ENCODE measurements around the gene NUP210L. TPM values are rescaled to one million over a fixed set of nuclear protein-coding genes. Genes with fewer than 3 reads are reported as not detected.
"Not testable (repeated sequence)": the region's sequence is repeated elsewhere in the genome, so short reads cannot be mapped to it uniquely, and the experiment has no call there.

Gene NUP210L
- total RNA-seq, 2 donors from 2014 or later, result 0.14 to 0.41 TPM

- H3K27me3 ChIP-seq (replicated peaks; ENCODE audit: insufficient read depth), result no peaks in the 10 kb centered on the region
- TF ChIP-seq, protein P1, sequence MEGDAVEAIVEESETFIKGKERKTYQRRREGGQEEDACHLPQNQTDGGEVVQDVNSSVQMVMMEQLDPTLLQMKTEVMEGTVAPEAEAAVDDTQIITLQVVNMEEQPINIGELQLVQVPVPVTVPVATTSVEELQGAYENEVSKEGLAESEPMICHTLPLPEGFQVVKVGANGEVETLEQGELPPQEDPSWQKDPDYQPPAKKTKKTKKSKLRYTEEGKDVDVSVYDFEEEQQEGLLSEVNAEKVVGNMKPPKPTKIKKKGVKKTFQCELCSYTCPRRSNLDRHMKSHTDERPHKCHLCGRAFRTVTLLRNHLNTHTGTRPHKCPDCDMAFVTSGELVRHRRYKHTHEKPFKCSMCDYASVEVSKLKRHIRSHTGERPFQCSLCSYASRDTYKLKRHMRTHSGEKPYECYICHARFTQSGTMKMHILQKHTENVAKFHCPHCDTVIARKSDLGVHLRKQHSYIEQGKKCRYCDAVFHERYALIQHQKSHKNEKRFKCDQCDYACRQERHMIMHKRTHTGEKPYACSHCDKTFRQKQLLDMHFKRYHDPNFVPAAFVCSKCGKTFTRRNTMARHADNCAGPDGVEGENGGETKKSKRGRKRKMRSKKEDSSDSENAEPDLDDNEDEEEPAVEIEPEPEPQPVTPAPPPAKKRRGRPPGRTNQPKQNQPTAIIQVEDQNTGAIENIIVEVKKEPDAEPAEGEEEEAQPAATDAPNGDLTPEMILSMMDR (IDR thresholded peaks at IDR 0.05), result no peak
- H3K36me3 ChIP-seq, result no peaks in the 10 kb centered on the region
- H3K9me3 ChIP-seq, result no peaks in the 10 kb centered on the region
- DNase-seq (ENCODE audit: low spot score) (no peak), ATAC-seq (ENCODE audit: insufficient number of reproducible peaks, low FRiP score, low read depth) (no peak)
- H3K4me3 ChIP-seq, result no peak overlapping the region
- no peak overlapping the region for H3K27ac ChIP-seq
- H3K4me1 ChIP-seq (ENCODE audit: control insufficient read depth in 1 of 2, low read depth in 2 of 2), result no peaks in the 10 kb centered on the region
Observed at GRCh38 chr1:154087574-154087973, 67.3 kb downstream of the NUP210L start.

DNA sequence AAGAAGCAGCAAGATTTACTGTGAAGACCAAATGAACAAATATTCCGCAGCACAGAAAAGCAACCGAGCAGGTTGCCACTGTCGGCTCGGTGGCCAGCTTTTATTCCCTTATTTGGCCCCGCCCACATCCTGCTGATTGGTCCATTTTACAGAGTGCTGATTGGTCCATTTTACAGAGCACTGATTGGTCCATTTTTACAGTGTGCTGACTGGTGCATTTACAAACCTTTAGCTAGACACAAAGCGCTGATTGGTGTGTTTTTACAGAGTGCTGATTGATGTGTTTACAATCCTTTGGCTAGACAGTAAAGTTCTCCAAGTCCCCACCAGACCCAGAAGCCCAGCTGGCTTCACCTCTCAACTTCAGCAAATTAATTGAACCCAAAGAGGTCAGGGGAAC is 71.8 kb downstream of the NUP210L start:
- ATAC-seq (ENCODE audit: insufficient number of reproducible peaks, low FRiP score, low read depth); H3K27ac ChIP-seq; H3K36me3 ChIP-seq; H3K4me3 ChIP-seq; H3K27me3 ChIP-seq (replicated peaks; ENCODE audit: insufficient read depth); DNase-seq (ENCODE audit: low spot score); H3K4me1 ChIP-seq (ENCODE audit: control insufficient read depth in 1 of 2, low read depth in 2 of 2); H3K9me3 ChIP-seq: not testable (repeated sequence)

DNA sequence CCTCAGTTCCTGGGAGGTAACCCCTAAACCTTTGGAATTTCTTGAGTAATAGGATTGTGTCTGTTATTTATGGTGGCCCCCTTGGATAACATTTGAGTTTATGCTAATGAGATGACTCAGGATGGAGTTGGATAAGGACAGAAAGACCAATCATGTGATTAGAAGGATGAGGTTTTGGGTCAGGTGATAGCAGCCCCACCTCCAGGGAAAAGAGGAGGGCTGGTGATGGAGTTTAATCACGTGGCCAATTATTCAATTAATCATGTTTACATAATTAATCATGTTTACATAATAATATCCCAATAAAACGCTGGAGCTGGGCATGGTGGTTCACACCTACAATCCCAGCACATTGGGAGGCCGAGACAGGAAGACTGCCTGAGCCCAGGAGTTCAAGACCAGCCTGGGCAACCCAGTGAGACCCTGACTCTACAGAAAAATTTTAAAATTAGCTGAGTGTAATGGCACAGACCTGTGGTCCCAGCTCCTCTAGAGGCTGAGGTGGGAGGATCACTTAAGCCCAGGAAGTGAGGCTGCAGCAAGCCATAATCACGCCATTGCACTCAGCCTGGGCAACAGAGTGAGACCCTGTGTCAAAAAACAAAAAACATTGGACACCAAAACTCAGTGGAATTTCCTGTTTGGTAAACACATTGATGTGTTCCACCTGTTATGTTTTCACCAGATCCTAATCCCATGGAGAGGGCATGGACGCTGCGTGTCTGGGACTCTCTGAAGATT is 73.3 kb downstream of the NUP210L start:
- no peak for ATAC-seq (ENCODE audit: insufficient number of reproducible peaks, low FRiP score, low read depth)
- H3K9me3 ChIP-seq, result peaks cover 5% of the 10 kb centered on the region
- H3K36me3 ChIP-seq, result no peaks in the 10 kb centered on the region
- H3K27me3 ChIP-seq (replicated peaks; ENCODE audit: insufficient read depth), result no peaks in the 10 kb centered on the region
- no peak overlapping the region for H3K4me3 ChIP-seq
- no peak overlapping the region for H3K27ac ChIP-seq
- H3K4me1 ChIP-seq (ENCODE audit: control insufficient read depth in 1 of 2, low read depth in 2 of 2), result no peaks in the 10 kb centered on the region
- no peak for DNase-seq (ENCODE audit: low spot score)
- TF ChIP-seq, protein P1 (IDR thresholded peaks at IDR 0.05), result no peak

DNA sequence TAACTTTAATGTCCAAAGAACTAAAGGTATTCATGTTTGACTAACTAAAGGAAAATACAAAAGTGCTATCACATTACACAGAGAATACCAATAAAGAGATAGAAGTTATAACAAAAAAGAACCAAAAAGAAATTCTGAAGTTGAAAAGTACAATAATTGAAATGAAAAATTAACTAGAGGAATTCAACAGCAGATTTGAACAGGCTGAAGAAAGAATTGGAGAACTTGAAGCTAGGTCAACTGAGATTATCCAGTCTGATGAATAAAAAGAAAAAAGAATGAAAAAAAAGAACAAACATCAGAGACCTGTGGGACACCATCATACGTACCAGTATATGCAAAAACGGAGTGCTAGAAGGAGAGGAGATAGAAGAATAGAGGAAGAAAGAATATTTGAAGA is 78.5 kb downstream of the NUP210L start:
- H3K27me3 ChIP-seq (replicated peaks; ENCODE audit: insufficient read depth), result no peaks in the 10 kb centered on the region
- no peak for DNase-seq (ENCODE audit: low spot score)
- no peaks in the 10 kb centered on the region for H3K36me3 ChIP-seq
- peaks cover 9% of the 10 kb centered on the region for H3K9me3 ChIP-seq
- no peaks in the 10 kb centered on the region for H3K4me1 ChIP-seq (ENCODE audit: control insufficient read depth in 1 of 2, low read depth in 2 of 2)
- H3K27ac ChIP-seq, result no peak overlapping the region
- TF ChIP-seq, protein P1 (IDR thresholded peaks at IDR 0.05), result no peak
- ATAC-seq (ENCODE audit: insufficient number of reproducible peaks, low FRiP score, low read depth), result no peak
- H3K4me3 ChIP-seq, result no peak overlapping the region

DNA sequence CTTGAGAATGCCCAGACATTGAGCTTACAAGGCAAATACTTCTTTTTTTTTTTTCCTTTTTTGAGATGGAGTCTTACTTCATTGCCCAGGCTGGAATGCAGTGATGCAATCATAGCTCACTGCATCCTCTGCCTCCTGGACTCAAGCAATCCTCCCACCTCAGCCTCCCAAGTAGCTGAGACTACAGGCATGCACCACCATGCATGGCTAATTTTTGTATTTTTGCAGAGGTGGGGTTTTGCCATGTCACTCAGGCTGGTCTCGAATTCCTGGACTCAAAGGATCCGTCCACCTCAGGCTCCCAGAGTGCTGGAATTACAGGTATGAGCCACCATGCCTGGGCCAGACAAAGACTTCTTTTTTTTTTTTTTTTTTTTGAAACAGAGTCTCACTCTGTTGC is 79.1 kb downstream of the NUP210L start:
- no peaks in the 10 kb centered on the region for H3K27me3 ChIP-seq (replicated peaks; ENCODE audit: insufficient read depth)
- ATAC-seq (ENCODE audit: insufficient number of reproducible peaks, low FRiP score, low read depth) (no peak), DNase-seq (ENCODE audit: low spot score) (no peak)
- H3K4me3 ChIP-seq, result no peak overlapping the region
- H3K9me3 ChIP-seq, result peaks cover 9% of the 10 kb centered on the region
- no peaks in the 10 kb centered on the region for H3K4me1 ChIP-seq (ENCODE audit: control insufficient read depth in 1 of 2, low read depth in 2 of 2)
- TF ChIP-seq, protein P1 (IDR thresholded peaks at IDR 0.05), result no peak
- no peak overlapping the region for H3K27ac ChIP-seq
- H3K36me3 ChIP-seq, result no peaks in the 10 kb centered on the region

GRCh38 chr1:154062309-154062708 is 92.6 kb downstream of the NUP210L start:
- H3K9me3 ChIP-seq, result no peaks in the 10 kb centered on the region
- H3K36me3 ChIP-seq, result no peaks in the 10 kb centered on the region
- H3K27ac ChIP-seq, result no peak overlapping the region
- TF ChIP-seq, protein P1 (IDR thresholded peaks at IDR 0.05), result no peak
- no peak overlapping the region for H3K4me3 ChIP-seq
- DNase-seq (ENCODE audit: low spot score) (no peak), ATAC-seq (ENCODE audit: insufficient number of reproducible peaks, low FRiP score, low read depth) (no peak)
- no peaks in the 10 kb centered on the region for H3K27me3 ChIP-seq (replicated peaks; ENCODE audit: insufficient read depth)
- no peaks in the 10 kb centered on the region for H3K4me1 ChIP-seq (ENCODE audit: control insufficient read depth in 1 of 2, low read depth in 2 of 2)

DNA sequence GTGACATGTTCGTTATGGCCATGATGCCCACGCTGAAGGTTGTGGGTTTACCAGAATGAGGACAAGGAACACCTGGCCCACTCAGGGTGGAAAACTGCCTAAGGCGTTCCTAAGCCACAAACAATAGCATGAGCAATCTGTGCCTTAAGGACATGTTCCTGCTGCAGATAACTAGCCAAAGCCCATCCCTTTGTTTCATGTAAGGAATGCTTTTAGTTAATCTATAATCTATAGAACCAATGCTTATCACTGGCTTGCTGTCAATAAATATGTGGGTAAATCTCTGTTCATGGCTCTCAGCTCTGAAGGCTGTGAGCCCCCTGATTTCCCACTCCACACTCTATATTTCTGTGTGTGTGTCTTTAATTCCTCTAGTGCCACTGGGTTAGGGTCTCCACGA is 107.4 kb downstream of the NUP210L start:
- not testable (repeated sequence) for H3K27ac ChIP-seq; H3K36me3 ChIP-seq; H3K9me3 ChIP-seq; H3K4me3 ChIP-seq; H3K4me1 ChIP-seq (ENCODE audit: control insufficient read depth in 1 of 2, low read depth in 2 of 2); DNase-seq (ENCODE audit: low spot score); ATAC-seq (ENCODE audit: insufficient number of reproducible peaks, low FRiP score, low read depth); H3K27me3 ChIP-seq (replicated peaks; ENCODE audit: insufficient read depth)

DNA sequence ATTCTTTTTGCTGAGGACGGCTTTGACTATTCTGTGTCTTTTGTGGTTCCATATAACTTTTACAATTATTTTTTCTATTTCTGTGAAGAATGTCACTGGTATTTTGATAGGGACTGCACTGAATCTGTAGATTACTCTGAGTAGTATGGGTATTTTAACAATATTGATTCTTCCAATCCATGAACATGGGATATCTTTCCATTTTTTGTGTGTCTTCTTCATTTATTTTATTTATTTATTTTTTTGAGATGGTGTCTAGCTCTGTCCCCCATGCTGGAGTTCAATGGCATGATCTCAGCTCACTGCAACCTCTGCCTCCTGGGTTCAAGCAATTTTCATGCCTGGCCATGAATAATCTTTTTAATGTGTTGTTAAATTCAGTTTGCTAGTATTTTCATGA is 121.2 kb downstream of the NUP210L start:
- not testable (repeated sequence) for H3K9me3 ChIP-seq; H3K4me1 ChIP-seq (ENCODE audit: control insufficient read depth in 1 of 2, low read depth in 2 of 2); H3K36me3 ChIP-seq; H3K4me3 ChIP-seq; DNase-seq (ENCODE audit: low spot score); H3K27ac ChIP-seq; H3K27me3 ChIP-seq (replicated peaks; ENCODE audit: insufficient read depth); ATAC-seq (ENCODE audit: insufficient number of reproducible peaks, low FRiP score, low read depth)
